Brain microvascular endothelial cell (primary cell): ENCODE data around the gene ARHGAP10.

ENCODE experiments used
- DNase-seq: peaks from one replicate; pipeline ENCODE4 v3.0.0-alpha.2; 2020
- H3K27ac ChIP-seq: fragments of 250-450 bp; sonication (Bioruptor Pico); 2 replicates; pipeline ENCODE4 v1.5.1; 2020; ENCODE audit warnings: mild to moderate bottlenecking, moderate library complexity
- H3K27me3 ChIP-seq: fragments of 250-450 bp; sonication (Bioruptor Pico); replicated peaks from 2 replicates; pipeline ENCODE4 v1.5.1; 2020; ENCODE audit warnings: mild to moderate bottlenecking
- H3K36me3 ChIP-seq: fragments of 250-450 bp; sonication (Bioruptor Pico); replicated peaks from 2 replicates; pipeline ENCODE4 v1.5.1; 2020; ENCODE audit warnings: mild to moderate bottlenecking
- H3K4me3 ChIP-seq: 2 replicates; pipeline ENCODE4 v1.5.1; 2011; ENCODE audit warnings: low read depth, mild to moderate bottlenecking, control low read depth, low read length, moderate library complexity
- in situ Hi-C: cut with HindIII; loops from 2 replicates; pipeline ENCODE4 v1.10.0; 2017; ENCODE audit warnings: low sequenced_read_pairs, low pct_ligation_motif_present
- TF ChIP-seq, protein P1 (sequence below): IDR thresholded peaks from 2 replicates; pipeline ENCODE4 v1.5.1; 2011; ENCODE audit warnings: low read depth, mild to moderate bottlenecking, moderate library complexity, low read length, control low read depth, inconsistent platforms; ENCODE audit errors: missing control alignments

The ARHGAP10 gene

DNA sequence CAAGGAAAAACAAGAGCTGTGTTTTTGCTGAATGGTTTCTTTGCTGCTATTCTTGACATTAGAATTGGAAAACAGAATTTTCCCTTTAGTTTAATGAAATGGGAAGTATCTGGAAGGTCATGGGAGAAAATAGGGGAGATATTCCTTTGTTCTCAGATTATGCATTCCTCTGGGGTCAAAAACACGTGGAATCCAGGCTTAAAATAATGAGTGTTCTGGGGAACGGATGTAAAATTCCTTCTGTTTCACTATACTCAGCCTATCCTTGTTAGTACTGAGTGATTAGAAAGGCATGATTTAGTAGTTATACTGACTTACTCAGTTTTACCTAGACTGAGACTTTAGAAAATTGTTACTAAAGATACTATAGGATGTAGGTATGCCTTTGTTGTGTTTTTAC lies 107.3 kb downstream of the ARHGAP10 start:
- no peak for DNase-seq
- in situ Hi-C loops: no loop called here
- H3K4me3 ChIP-seq: no peak overlapping the region
- TF ChIP-seq, protein P1, sequence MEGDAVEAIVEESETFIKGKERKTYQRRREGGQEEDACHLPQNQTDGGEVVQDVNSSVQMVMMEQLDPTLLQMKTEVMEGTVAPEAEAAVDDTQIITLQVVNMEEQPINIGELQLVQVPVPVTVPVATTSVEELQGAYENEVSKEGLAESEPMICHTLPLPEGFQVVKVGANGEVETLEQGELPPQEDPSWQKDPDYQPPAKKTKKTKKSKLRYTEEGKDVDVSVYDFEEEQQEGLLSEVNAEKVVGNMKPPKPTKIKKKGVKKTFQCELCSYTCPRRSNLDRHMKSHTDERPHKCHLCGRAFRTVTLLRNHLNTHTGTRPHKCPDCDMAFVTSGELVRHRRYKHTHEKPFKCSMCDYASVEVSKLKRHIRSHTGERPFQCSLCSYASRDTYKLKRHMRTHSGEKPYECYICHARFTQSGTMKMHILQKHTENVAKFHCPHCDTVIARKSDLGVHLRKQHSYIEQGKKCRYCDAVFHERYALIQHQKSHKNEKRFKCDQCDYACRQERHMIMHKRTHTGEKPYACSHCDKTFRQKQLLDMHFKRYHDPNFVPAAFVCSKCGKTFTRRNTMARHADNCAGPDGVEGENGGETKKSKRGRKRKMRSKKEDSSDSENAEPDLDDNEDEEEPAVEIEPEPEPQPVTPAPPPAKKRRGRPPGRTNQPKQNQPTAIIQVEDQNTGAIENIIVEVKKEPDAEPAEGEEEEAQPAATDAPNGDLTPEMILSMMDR: no peak
- peak overlapping the region; percentile 7 for H3K27ac ChIP-seq
- no peaks in the 10 kb centered on the region for H3K36me3 ChIP-seq
- no peaks in the 10 kb centered on the region for H3K27me3 ChIP-seq

DNA sequence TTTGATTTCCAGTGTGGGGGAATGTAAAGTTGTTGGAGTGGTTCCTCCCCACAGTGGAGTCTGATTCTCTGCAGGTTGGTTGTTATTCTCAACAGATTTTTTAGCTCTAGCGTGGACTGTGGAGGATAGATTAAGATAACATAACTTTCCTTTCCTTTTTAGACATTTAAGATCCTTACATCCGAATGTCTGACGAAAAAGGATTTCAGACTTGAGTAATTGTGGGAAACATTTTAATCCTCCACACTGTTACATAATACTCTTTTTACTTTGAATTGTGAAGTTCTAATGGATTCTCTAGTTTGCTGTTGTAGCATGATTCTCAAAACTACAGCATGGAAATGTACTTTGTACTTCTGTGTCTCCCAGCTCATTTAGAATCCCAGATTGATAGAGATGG lies 107.8 kb downstream of the ARHGAP10 start:
- no peak overlapping the region for H3K4me3 ChIP-seq
- no peaks in the 10 kb centered on the region for H3K36me3 ChIP-seq
- in situ Hi-C loops: no loop called here
- no peak for DNase-seq
- H3K27me3 ChIP-seq: no peaks in the 10 kb centered on the region
- TF ChIP-seq, protein P1: no peak
- H3K27ac ChIP-seq: peak overlapping the region; percentile 7

DNA sequence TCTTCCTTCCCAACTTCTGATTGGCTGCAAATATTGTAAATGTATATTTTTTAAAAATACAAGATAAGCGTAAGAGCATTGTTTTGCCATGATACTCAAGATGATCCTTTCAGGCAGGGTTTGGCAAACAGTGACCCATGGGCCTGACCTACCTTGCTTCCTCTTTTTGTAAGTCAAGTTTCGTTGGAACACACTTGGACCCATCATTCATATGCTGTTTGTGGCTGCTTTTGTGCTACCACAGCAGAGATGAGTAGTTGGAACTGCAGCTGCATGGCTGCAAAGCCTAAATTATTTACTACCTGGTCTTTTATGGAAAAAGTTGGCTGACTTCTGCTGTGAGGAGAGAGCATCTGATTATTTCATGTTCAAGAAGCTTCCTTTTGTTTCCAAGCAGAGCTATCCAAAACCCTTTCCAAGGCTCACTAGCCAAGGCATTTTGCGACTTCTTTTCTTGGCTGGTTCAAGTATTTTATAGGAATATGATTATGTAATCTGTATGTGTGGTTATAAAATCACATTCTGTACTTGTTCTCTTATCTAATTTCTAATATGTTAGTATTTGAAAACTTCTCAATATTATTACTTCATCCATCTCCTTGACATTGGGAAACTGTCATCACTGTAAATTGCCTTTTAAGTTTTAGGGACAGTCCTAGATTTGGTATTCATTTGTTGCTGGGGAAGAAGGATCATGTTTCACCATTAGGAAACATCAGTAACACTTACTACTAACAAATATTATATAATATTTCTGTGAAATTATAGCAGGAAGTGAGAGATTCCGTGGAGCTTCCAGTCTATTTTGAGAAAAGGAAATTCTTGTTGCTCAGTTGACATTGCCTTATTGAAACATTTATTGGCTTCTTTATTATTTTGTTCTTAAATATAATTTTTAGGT lies 109.2 kb downstream of the ARHGAP10 start:
- in situ Hi-C loops: no loop called here

DNA sequence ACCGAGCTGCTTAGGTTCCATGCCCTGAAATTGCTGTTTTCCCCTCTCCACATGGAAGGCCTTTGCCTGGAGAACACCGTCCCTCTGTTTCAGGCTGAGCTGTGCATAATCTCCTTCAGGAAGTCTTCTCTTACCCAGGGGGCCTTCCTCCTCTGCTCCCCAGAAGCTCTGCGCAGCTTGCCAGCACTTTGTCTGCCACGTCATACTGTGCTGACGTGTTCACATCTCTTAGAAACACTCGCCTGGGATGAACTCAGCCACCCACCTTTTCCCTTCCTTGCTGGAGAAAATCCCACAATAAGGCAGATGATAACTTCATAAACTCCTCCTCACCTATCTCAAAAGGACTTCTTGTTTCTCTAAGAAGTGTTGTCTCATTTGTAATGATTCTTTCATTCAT lies 110.7 kb downstream of the ARHGAP10 start:
- peak overlapping the region; percentile 51 for H3K27ac ChIP-seq
- in situ Hi-C loops: no loop called here
- peak; percentile 70 for DNase-seq

More for the DNA sequence above, 109.2 kb downstream of the ARHGAP10 start:
- TF ChIP-seq, protein P1: no peak
- DNase-seq: no peak
- no peak overlapping the region for H3K4me3 ChIP-seq
- H3K27me3 ChIP-seq: no peaks in the 10 kb centered on the region
- no peak overlapping the region for H3K27ac ChIP-seq
- no peaks in the 10 kb centered on the region for H3K36me3 ChIP-seq

DNA sequence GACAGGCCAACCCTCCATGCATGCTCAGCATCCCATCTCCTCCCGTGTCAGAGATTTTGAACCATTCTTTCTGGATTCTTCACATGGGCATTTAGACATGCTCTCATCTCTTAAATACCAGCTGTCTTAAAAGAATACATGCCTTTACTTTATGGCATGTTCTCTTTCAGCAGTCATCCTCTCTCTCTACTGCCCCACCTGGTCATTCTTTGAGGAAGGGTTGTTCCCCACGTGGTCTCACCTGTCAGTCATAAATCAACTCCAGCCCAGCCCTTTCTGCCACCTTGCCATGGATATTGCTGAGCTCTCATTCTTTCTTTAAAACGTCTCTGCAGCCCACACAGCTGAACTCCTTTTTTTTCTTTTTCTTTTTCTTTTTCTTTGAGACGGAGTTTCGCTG lies 111.3 kb downstream of the ARHGAP10 start:
- Histone ChIP-seq H3K4me3 (no peak overlapping the region), H3K27me3 (no peaks in the 10 kb centered on the region), H3K27ac (peak overlapping the region; percentile 51), H3K36me3 (peaks cover 3% of the 10 kb centered on the region)
- in situ Hi-C loops: no loop called here
- no peak for DNase-seq
- TF ChIP-seq, protein P1: peak; percentile 33

More for the DNA sequence above, 110.7 kb downstream of the ARHGAP10 start:
- Histone ChIP-seq H3K36me3 (peaks cover 3% of the 10 kb centered on the region), H3K4me3 (no peak overlapping the region), H3K27me3 (no peaks in the 10 kb centered on the region)
- TF ChIP-seq, protein P1: no peak
